WTC11 (cell line): Measurements from ENCODE around the gene CALR3. TPM values are rescaled to one million over a fixed set of nuclear protein-coding genes. Genes with fewer than 3 reads are reported as not detected.

Experiments
- ATAC-seq: fragments of 200-7000 bp; cut with Tn5 transposase; 2 replicates; pipeline ENCODE4 v1.10.0; 2021; ENCODE audit warnings: mild to moderate bottlenecking, moderate library complexity
- CTCF ChIA-PET: fragments of 300-600 bp; sonication (Branson Sonifier 250); formaldehyde crosslinking; loops from one replicate; lab custom pipeline; 2021; ENCODE audit warnings: antibody characterized with exemption; lab: Charles Lee
- POLR2A ChIA-PET: fragments of 350-600 bp; sonication (Branson Sonifier 250); formaldehyde crosslinking; loops from one replicate; lab custom pipeline; 2021; ENCODE audit warnings: antibody characterized with exemption; lab: Charles Lee
- DNase-seq: peaks from one replicate; pipeline ENCODE4 v3.0.0; 2021; ENCODE audit warnings: low spot score
- H3K27ac Mint-ChIP-seq: 2 replicates; pipeline ENCODE4 v1.8.0; 2021; ENCODE audit warnings: mixed read lengths
- H3K27me3 Mint-ChIP-seq: 2 replicates; pipeline ENCODE4 v1.8.0; 2021; ENCODE audit warnings: low read depth, mild to moderate bottlenecking, moderate library complexity, mixed read lengths
- H3K36me3 Mint-ChIP-seq: 2 replicates; pipeline ENCODE4 v1.8.0; 2021; ENCODE audit warnings: mixed read lengths
- H3K4me1 Mint-ChIP-seq: 2 replicates; pipeline ENCODE4 v1.8.0; 2022; ENCODE audit warnings: mixed read lengths
- H3K4me3 Mint-ChIP-seq: 2 replicates; pipeline ENCODE4 v1.8.0; 2021; ENCODE audit warnings: mild to moderate bottlenecking, moderate library complexity, mixed read lengths
- H3K9me3 Mint-ChIP-seq: 2 replicates; pipeline ENCODE4 v1.8.0; 2021; ENCODE audit warnings: mixed read lengths
- ARID4B ChIP-seq: sonication (generic); formaldehyde crosslinking; IDR thresholded peaks from 2 replicates; pipeline ENCODE4 v1.8.0; 2023; ENCODE audit warnings: missing genetic modification reagents, mild to moderate bottlenecking, borderline replicate concordance
- ATF1 ChIP-seq: sonication (generic); formaldehyde crosslinking; IDR thresholded peaks from 2 replicates; pipeline ENCODE4 v1.8.1; 2023; ENCODE audit warnings: mild to moderate bottlenecking, moderate library complexity, missing genetic modification reagents
- ATF3 ChIP-seq: sonication (generic); formaldehyde crosslinking; conservative IDR thresholded peaks from 2 replicates; pipeline ENCODE4 v1.8.1; 2022; ENCODE audit warnings: mild to moderate bottlenecking, missing genetic modification reagents
- ATF6 ChIP-seq: sonication (generic); formaldehyde crosslinking; IDR thresholded peaks from 2 replicates; pipeline ENCODE4 v1.8.1; 2023; ENCODE audit warnings: mild to moderate bottlenecking, missing genetic modification reagents
- JAZF1 ChIP-seq: fragments of 250-450 bp; sonication (Bioruptor Pico); IDR thresholded peaks from 2 replicates; pipeline ENCODE4 v1.9.0; 2021; ENCODE audit warnings: moderate library complexity, mild to moderate bottlenecking, inconsistent platforms
- NFYB ChIP-seq: sonication (generic); formaldehyde crosslinking; conservative IDR thresholded peaks from 2 replicates; pipeline ENCODE4 v1.8.0; 2022; ENCODE audit warnings: low read depth, missing genetic modification reagents
- OVOL2 ChIP-seq: fragments of 250-450 bp; sonication (Bioruptor Pico); IDR thresholded peaks from 2 replicates; pipeline ENCODE4 v1.9.0; 2021; ENCODE audit warnings: mild to moderate bottlenecking, borderline replicate concordance
- PRRX2 ChIP-seq: fragments of 250-450 bp; sonication (Bioruptor Pico); IDR thresholded peaks from 2 replicates; pipeline ENCODE4 v1.8.0; 2021; ENCODE audit warnings: mild to moderate bottlenecking
- RORB ChIP-seq: fragments of 250-450 bp; sonication (Bioruptor Pico); IDR thresholded peaks from 2 replicates; pipeline ENCODE4 v1.9.0; 2021; ENCODE audit warnings: mild to moderate bottlenecking
- TEAD1 ChIP-seq: sonication (generic); formaldehyde crosslinking; IDR thresholded peaks from 2 replicates; pipeline ENCODE4 v1.8.0; 2022; ENCODE audit warnings: mild to moderate bottlenecking, missing genetic modification reagents
- TP53 ChIP-seq: sonication (generic); formaldehyde crosslinking; IDR thresholded peaks from 2 replicates; pipeline ENCODE4 v1.8.1; 2023; ENCODE audit warnings: mild to moderate bottlenecking, missing genetic modification reagents
- ZNF317 ChIP-seq: sonication (generic); formaldehyde crosslinking; IDR thresholded peaks from 2 replicates; pipeline ENCODE4 v1.8.1; 2023; ENCODE audit warnings: low read depth, mild to moderate bottlenecking, moderate library complexity, missing genetic modification reagents, borderline replicate concordance
- total RNA-seq: library from RNA; stranded (reverse); gene quantifications from 3 replicates; pipeline ENCODE4 v1.2.3, GENCODE V29; 2021
- TF ChIP-seq, protein P1 (sequence below): sonication (generic); formaldehyde crosslinking; IDR thresholded peaks from 2 replicates; pipeline ENCODE4 v1.8.0; 2022; ENCODE audit warnings: mild to moderate bottlenecking, missing genetic modification reagents
- TF ChIP-seq, protein P2 (sequence below): sonication (generic); formaldehyde crosslinking; IDR thresholded peaks from 2 replicates; pipeline ENCODE4 v1.8.1; 2023; ENCODE audit warnings: mild to moderate bottlenecking, missing genetic modification reagents, moderate library complexity
- TF ChIP-seq, protein P3 (sequence below): fragments of 250-450 bp; sonication (Bioruptor Pico); IDR thresholded peaks from 2 replicates; pipeline ENCODE4 v2.1.2; 2022; ENCODE audit warnings: mild to moderate bottlenecking, moderate library complexity

Gene CALR3
- total RNA-seq, 1 experiment from 2014 or later: 0.87 TPM

DNA sequence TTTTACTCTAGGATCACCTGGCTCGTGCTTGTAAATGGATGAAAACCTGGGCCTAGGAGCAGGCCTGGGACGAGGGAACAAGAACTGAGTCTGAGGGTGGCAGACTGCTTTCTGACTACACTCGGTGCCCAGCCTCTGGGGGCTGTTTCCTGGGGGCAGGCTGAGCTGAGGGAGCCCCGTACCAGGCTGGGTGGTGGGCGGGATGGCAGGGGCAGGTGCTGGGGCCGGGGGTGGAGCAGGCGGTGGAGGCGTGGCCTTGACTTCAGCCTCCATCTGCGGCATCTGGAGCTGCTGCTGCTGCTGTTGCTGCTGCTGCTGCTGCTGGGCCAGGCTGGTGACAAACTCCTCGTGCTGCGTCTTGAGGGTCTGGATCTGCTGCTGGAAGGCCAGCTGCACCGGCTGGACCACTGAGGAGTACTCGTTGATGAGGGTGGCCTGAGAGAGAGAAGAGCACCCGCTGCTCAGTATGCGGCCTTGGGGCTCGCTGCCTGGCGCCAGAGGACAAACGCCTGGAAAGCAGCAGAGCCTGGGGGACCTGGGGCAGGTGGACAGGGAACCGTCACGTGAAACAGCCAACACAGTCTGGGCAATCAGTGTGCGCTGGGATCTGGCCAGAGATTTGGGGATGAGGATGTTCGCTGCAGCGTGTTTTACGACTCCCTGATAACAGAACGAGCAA, 33.6 kb upstream of the CALR3 start:
- Mint-ChIP-seq H3K4me1 (no peaks in the 10 kb centered on the region), H3K27ac (no peak overlapping the region), H3K9me3 (no peaks in the 10 kb centered on the region), H3K4me3 (no peak overlapping the region), H3K36me3 (peaks cover 60% of the 10 kb centered on the region), H3K27me3 (no peaks in the 10 kb centered on the region)
- CTCF ChIA-PET: no interaction called here
- no peak for ATAC-seq
- no peak for DNase-seq
- POLR2A ChIA-PET: no interaction called here
- no peak for TF ChIP-seq TP53 (CRISPR knock-in tag)
- no peak for TF ChIP-seq JAZF1 (CRISPR knock-in tag)
- TF ChIP-seq ATF1 (CRISPR knock-in tag): no peak
- no peak for TF ChIP-seq TEAD1
- TF ChIP-seq, protein P1, sequence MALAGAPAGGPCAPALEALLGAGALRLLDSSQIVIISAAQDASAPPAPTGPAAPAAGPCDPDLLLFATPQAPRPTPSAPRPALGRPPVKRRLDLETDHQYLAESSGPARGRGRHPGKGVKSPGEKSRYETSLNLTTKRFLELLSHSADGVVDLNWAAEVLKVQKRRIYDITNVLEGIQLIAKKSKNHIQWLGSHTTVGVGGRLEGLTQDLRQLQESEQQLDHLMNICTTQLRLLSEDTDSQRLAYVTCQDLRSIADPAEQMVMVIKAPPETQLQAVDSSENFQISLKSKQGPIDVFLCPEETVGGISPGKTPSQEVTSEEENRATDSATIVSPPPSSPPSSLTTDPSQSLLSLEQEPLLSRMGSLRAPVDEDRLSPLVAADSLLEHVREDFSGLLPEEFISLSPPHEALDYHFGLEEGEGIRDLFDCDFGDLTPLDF (CRISPR knock-in tag): no peak
- TF ChIP-seq, protein P2, sequence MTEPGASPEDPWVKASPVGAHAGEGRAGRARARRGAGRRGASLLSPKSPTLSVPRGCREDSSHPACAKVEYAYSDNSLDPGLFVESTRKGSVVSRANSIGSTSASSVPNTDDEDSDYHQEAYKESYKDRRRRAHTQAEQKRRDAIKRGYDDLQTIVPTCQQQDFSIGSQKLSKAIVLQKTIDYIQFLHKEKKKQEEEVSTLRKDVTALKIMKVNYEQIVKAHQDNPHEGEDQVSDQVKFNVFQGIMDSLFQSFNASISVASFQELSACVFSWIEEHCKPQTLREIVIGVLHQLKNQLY (CRISPR knock-in tag): no peak
- no peak for TF ChIP-seq RORB (CRISPR knock-in tag)
- no peak for TF ChIP-seq ATF3
- TF ChIP-seq OVOL2 (CRISPR knock-in tag): no peak
- no peak for TF ChIP-seq NFYB
- TF ChIP-seq PRRX2: no peak
- TF ChIP-seq ARID4B (CRISPR knock-in tag): no peak
- no peak for TF ChIP-seq ZNF317 (CRISPR knock-in tag)
- TF ChIP-seq ATF6: no peak
- TF ChIP-seq, protein P3, sequence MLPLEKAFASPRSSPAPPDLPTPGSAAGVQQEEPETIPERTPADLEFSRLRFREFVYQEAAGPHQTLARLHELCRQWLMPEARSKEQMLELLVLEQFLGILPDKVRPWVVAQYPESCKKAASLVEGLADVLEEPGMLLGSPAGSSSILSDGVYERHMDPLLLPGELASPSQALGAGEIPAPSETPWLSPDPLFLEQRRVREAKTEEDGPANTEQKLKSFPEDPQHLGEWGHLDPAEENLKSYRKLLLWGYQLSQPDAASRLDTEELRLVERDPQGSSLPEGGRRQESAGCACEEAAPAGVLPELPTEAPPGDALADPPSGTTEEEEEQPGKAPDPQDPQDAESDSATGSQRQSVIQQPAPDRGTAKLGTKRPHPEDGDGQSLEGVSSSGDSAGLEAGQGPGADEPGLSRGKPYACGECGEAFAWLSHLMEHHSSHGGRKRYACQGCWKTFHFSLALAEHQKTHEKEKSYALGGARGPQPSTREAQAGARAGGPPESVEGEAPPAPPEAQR: no peak
